Measurements from ENCODE around the gene FAM219B.
"Not testable (repeated sequence)": the region's sequence is repeated elsewhere in the genome, so short reads cannot be mapped to it uniquely, and the experiment has no call there.

The FAM219B gene

GRCh38 chr15:74917676-74918075, 11.0 kb upstream of the FAM219B start:
- no peak for TF ChIP-seq CTCF (conservative IDR thresholded peaks at IDR 0.05; ENCODE audit: low read length)
- DNase-seq (ENCODE audit: low read depth) = no peak
- no peak overlapping the region for H3K4me3 ChIP-seq (ENCODE audit: low read length)

- H3K4me3 ChIP-seq (ENCODE audit: low read length); DNase-seq (ENCODE audit: low read depth): not testable (repeated sequence)
Observed at GRCh38 chr15:74913799-74914198, 7.1 kb upstream of the FAM219B start.

- H3K4me3 ChIP-seq (ENCODE audit: low read length) = no peak overlapping the region
- DNase-seq (ENCODE audit: low read depth) = no peak
- no peak for TF ChIP-seq CTCF (conservative IDR thresholded peaks at IDR 0.05; ENCODE audit: low read length)
Observed at GRCh38 chr15:74913041-74913440, 6.4 kb upstream of the FAM219B start.

GRCh38 chr15:74908635-74909034, 2.0 kb upstream of the FAM219B start:
- no peak overlapping the region for H3K4me3 ChIP-seq (ENCODE audit: low read length)
- DNase-seq (ENCODE audit: low read depth) = no peak
- TF ChIP-seq CTCF (conservative IDR thresholded peaks at IDR 0.05; ENCODE audit: low read length) = no peak

GRCh38 chr15:74907163-74907870, 666 bp upstream of the FAM219B start:
- peak overlapping the region; percentile 83 for H3K4me3 ChIP-seq (ENCODE audit: low read length)
- DNase-seq (ENCODE audit: low read depth) = no peak
- no peak for TF ChIP-seq CTCF (conservative IDR thresholded peaks at IDR 0.05; ENCODE audit: low read length)

GRCh38 chr15:74906067-74906449, 593 bp downstream of the FAM219B start:
- H3K4me3 ChIP-seq (ENCODE audit: low read length) = peak overlapping the region; percentile 83
- DNase-seq (ENCODE audit: low read depth) = no peak

GRCh38 chr15:74904190-74904805, 2.4 kb downstream of the FAM219B start:
- no peak for DNase-seq (ENCODE audit: low read depth)
- peak overlapping the region; percentile 83; the same call in 1 of the 2 replicates for H3K4me3 ChIP-seq (ENCODE audit: low read length)
- no peak for TF ChIP-seq CTCF (conservative IDR thresholded peaks at IDR 0.05; ENCODE audit: low read length)

More at GRCh38 chr15:74906067-74906449, 593 bp downstream of the FAM219B start:
- no peak for TF ChIP-seq CTCF (conservative IDR thresholded peaks at IDR 0.05; ENCODE audit: low read length)
